GM23248 (cell line): ENCODE measurements around the gene TNS2.

Source experiments
- EZH2 ChIP-seq: fragments of 200-600 bp; sonication (generic); IDR thresholded peaks from 2 replicates; pipeline ENCODE4 v1.6.1; 2018; ENCODE audit warnings: antibody characterized with exemption, mild to moderate bottlenecking; ENCODE audit not compliant: insufficient read depth, poor library complexity, severe bottlenecking
- EZH2phosphoT487 ChIP-seq: fragments of 200-600 bp; sonication (generic); IDR thresholded peaks from 2 replicates; pipeline ENCODE4 v1.6.1; 2018; ENCODE audit warnings: antibody characterized with exemption, moderate library complexity, mild to moderate bottlenecking, low read depth; ENCODE audit not compliant: insufficient read depth

- TF ChIP-seq EZH2 (no peak), EZH2phosphoT487 (no peak)
Measured at GRCh38 chr12:53057816-53058500, 8.1 kb downstream of the TNS2 start.
